ENCODE results near the gene C5orf34.
"Not testable (repeated sequence)": the region's sequence is repeated elsewhere in the genome, so short reads cannot be mapped to it uniquely, and the experiment has no call there.

C5orf34 gene, protein sequence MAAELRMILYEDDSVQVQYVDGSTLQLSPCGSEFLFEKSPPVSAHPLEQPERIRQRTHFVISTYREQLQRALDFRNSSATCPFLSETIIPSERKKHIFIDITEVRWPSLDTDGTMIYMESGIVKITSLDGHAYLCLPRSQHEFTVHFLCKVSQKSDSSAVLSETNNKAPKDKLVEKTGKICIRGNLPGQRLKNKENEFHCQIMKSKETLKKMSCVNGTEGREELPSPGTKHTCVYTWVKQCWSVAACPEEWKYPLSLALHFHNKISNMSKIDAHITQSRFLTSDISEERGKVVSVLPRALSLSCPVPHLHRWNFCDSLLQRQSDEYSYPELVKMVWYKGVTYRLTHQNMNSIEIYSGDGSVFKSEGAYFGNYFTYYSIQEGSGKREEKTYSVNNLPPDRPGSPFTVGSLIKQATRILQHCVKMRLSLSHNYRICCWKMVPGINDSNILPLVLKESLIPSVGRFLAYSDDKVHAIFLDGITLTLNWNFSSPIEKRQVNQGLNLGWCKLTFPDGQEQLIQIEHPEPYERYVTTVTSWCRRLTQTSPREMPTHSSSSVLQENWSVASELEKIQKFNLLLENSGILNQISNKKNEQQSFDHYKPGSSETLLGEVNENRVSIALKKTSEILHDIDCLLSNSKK

DNA sequence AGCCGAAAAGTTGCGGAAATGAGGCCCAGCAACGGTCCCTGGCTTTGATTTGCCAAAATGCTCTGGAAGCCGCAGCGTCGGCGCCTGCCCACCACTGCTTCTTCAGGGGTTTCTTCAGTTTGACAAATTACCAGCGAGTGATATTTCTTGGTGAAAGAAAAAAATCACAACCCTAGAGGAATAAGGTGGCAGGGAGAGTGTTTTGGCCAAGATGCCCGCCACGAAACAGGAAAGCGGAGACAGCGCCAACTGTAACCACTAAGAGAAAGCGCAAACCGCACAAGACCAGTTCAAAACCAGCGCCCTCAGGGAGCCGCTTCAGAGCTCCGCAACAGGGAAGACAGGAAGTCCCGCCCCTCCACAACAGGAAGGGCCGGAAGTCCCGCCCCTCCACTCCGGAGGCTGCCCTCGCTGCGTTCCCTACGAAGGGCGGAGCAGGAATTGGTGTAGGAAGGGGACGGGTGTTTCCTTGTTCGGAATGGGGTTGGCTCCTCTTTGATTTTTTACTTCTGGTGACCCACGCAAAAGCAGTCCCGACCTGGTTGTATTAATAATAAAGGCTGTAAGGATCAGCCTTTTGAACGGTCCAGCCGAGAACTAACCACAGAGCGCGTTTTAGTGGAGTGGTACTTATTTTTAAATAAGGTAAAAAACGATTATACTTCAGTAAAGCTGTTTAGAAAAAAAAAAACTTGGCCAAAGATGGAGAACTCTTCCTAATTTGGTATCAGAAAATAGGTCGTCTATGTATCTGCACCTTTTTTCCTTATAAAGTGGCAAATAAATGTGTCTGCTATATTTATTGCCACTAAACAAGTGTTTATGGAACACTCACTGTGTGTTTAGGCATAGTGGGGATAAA is at the start of gene C5orf34:
Gene C5orf34, minus strand, starts transcription at position 333 of the 862 bp plus-strand sequence. CDS start 5,809 bp downstream, outside the sequence.
- peak; percentile 95 for DNase-seq

DNA sequence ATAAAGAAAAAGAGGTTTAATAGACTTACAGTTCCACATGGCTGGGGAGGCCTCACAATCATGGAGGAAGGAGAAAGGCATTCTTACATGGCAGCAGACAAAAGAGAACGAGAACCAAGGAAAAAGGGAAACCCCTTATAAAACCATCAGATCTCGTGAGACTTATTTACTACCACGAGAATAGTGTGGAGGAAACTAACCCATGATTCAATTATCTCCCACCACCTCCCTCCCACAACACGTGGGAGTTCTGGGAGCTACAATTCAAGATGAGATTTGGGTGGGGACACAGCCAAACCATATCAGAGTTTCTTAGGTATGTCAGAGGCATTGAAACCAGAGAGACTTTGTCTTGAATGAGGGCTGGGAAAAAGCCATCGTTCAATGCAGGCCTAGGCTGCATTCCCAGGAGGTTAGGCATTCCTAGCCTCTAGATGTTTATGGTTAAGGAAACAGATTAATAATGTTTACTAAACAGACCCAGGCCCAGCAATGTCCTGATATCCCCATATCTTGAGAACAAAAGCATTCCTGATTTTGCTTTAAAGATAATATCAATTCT is 49.4 kb upstream of the C5orf34 start:
- no peak for DNase-seq

DNA sequence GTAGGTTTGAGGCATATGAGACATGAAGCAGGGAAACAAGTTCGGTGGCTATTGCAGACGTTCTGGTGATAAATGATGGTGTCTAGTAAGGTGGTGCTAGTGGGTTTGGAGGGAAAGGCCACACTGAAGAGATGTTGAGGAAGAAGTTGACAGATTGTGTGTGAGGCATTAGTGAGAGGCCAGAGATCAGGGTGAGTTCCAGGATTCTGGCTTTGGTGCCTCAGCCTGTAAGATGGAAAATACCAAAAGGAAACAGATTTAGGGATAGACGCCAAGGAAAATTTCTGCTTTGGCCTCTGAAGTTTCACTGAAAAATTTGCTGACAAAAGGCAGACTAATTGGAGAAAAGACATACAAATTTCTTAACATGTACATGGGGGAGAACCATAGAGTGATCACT is 48.4 kb upstream of the C5orf34 start:
- no peak for DNase-seq

DNA sequence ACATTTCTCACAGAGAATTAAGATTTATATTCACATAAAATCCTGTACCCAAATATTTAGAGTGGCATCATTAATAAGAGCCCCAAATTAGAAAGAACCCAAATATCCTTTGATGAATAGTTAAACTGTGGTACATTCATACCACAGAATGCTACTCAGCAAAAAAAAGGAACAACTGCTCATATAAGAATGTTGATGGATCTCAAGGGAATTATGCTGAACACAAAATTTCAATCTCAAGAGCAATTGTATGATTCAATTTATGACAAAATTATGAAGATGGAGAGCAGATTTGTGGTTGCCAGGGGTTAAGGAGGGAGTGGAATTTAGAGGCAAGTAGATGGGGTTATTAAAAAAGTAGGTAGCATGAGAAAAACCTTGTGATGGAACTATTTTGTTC is 46.4 kb upstream of the C5orf34 start:
- DNase-seq: no peak

DNA sequence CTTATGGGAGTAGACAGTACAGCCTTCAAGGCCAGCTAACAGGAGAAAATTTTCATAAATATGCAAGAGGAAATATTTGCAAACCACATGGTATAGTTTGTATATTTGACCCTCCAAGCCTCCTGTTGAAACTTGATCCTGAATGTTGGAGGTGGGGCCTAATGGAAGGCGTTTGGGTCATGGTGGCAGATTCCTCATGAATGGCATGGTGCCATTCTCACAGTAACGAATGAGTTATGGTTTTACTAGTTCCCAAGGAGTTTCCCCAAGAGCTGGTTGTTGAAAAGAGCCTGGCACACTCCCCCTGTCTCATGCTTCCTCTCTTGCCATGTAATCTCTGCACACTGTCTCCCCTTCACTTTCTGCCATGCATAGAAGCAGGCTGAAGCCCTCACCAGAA is 45.2 kb upstream of the C5orf34 start:
- DNase-seq: no peak

DNA sequence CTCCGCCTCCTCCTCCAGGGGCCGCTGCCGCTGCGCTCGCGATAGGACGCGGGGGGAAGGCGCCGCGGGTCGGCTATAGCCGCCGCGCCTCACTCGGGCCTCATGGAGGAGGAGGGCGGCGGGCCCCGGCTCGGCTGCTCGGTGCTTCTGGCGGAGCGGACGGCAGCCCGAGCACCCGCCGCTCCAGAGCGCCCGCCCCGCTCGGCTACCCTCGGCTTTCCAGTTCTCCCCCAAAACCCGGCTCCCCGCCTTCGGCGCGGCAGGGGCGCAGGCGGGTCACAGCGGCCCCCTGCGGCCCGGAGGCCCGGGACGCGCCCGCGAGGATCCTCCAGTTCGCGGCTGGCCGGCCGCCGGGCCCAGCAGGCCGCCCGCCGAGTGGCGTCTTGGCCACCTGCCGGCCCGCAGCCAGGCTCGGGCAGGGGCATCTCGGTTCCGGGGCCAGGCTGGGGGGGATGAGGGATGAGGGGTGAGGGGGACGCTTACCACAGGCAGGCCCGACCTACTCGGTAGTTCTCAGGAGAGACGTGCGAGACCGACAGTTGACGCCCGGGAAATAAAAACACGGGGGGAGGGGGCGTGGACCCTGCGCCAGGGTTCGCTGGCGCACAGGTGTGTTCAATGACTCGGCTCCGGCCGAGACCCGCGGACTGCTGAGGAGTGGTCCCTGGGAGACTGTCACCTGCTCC is 42.1 kb upstream of the C5orf34 start, which contains the start of gene PAIP1:
Gene PAIP1, minus strand, starts transcription at position 221 of the 686 bp plus-strand sequence. CDS start 231 bp downstream, outside the sequence.
- DNase-seq: peak; percentile 80

DNA sequence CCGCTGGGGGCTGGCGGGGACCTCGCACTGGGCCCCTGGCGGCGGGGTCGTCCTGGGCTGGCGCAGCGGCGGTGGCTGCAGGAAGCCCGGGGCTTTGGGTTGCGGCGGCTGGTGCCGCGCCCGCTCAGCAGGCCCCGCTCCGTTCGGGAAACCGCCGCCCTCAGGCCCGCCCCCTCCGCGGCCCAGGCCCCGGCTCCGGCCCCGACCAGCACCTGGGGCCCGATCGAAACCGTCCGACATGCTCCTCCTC is 41.6 kb upstream of the C5orf34 start:
- DNase-seq: not testable (repeated sequence)

DNA sequence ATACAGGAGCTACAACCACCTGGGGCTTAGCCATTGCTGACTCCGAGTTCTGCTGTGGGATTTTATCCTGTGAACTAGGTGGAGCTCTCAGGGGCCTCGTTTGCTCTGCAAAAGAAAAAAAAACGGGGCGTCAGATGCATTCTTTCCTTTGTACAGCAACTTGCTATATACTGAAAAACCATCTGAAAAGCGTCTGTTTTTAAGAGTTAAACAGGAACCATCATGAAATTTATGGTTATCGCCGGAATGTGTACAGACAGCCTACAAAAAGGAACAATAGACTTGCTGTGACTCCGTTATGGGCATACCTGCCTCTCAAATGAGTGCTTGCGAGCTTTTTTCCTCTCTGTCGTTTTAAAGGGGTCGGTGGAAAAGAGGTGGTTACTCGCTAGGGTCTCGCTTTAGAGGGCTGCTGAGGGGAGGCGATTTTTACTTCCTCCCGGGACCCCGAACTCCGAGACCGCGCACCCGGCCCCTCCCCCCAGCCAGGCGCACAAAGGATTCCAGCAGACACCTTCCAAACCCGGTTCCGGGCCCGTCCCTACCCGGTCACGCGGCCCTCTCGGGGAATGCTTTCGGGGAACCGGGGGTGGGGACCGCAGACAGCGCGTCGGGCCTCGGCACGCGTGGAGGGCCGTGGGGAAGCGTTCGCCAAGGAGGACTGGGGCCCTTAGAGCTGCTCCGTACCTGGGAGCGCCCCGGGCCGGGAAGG is 41.1 kb upstream of the C5orf34 start:
- DNase-seq: peak; percentile 52

DNA sequence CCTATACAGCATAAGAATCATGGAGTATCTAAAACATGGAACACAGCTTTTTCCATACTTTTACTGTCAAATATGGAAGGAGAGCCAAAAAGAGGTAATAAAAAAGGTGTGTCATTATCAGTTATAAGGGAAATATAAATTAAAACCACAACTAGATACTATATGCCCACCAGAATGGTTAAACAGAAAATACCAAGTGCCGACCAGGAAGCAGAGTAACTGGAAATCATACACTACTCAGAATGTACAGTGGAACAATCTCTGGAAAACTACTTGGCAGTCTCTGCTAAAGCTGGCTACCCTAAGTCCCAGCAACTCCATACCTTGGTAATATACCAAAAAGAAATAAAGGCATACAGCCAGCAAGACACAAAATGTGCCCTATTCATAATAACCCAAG is 39.5 kb upstream of the C5orf34 start:
- no peak for DNase-seq

DNA sequence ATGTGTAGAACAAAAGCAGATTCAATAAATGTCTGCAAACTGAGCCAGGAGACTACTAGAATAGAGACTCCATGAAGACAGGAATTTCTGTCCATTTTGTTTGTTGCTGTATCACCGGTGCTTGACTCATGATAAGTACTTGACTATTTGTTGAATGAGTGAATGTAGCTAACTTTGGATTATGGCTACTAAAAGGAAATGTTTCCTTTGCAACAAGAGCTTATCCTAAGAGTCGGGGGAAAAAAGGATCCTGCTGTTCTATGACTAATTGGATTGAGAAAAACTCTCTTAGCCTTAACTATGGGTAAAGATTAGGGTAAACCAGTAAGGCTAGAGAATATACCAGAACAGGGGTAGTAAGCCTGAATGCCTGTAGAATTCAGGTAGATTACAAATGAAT is 38.4 kb upstream of the C5orf34 start:
- DNase-seq: no peak

DNA sequence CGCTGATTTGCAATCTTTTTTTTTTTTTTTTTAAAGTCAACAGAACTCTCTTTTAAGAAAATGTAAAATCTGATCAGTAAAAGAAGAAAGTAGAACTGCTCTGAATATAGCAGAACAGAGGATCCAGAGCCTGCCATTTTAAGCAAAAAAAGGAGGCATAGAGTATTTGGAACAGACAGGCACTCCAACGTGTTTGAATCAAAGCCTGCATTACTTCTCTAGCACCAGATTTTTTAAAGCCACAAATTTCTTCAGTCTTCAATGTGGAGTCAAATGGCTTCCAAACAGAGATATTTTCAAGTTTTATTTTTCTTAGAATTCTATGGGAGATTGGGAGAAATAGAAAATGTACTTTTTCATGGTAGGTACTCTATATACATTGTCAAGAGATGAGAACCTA is 36.8 kb upstream of the C5orf34 start:
- no peak for DNase-seq

DNA sequence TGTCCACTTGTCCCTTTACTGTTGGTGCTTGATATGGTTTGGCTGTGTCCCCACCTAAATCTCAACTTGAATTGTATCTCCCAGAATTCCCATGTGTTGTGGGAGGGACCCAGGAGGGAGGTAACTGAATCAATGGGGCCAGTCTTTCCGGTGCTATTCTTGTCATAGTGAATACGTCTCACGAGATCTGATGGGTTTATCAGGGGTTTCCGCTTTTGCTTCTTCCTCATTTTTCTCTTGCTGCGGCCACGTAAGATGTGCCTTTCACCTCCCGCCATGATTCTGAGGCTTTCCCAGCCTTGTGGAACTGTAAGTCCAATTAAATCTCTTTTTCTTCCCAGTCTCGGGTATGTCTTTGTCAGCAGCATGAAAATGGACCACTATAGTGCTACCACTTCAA is 34.3 kb upstream of the C5orf34 start:
- not testable (repeated sequence) for DNase-seq

DNA sequence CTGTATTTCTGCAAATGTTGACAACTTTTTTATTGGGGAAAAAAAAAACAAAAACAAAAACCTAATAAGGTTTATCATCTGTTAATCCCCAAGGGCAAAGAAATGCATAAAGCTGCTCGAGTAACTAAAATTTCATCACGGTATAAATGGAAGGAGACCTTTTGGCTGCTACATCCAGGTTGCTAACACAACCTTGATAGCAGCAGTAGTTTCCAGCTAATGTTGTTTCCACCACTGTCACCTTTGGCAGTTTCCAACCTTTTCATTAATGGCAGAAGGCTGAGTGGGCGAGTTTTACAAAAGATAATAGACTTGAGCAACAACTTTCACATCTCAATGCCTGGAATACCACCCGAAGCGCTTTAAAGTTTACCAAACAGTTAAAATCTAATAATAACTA is 33.4 kb upstream of the C5orf34 start:
- no peak for DNase-seq

DNA sequence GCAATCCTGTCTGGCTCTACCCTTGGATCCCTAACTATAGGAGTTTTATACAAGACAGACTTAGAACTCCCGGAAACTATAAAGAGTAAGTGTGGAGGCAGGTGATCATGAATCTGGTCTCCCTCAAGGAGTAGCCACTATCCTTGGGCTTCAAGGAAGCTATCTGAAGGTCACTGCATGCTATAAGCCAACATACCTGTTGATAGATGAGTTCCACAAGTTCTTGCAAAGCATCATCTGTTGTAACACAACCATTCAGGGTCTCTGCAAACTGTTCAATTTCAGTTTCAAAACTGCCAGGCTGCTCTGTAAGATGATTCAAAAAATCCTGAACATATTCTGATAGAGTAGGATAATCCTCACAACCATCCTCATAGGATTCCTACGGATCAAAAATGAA is 32.6 kb upstream of the C5orf34 start:
- no peak for DNase-seq

DNA sequence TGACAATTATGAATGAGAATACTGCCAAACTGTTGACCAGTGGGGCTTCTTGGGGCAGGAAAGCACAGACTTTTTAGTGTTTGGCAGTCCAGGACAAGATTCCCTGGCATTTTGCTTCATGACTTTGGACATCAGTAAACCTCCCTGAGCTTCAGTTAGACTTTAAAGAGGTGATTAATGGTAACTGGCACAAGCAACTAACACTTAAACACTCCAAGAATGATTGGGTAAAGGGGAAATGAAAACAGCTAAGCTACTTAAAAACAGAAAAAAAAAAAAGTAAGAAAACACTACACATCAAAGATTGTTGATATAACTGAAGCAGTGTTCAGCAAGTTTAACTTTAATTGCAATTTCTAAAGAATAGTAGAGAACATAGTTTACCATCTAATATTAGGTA is 28.5 kb upstream of the C5orf34 start:
- no peak for DNase-seq

DNA sequence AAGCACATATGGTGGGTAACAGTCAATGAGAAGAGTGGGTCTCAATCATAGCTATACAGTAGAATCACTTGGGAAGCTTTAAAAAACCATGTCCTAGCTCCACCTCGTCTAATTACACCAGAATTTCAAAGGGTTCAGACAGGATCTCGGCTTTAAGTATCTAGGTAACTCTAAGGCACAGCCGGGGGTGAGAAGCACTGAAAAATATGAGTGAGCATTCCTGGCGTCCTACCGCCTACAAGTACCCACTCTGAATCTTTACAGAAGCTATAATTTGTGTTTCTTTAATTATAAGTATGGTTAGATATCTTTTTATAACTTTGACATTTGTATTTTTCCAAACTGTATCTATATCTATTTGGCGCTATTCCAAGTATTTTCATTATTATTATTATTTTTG is 25.8 kb upstream of the C5orf34 start:
- DNase-seq: no peak

DNA sequence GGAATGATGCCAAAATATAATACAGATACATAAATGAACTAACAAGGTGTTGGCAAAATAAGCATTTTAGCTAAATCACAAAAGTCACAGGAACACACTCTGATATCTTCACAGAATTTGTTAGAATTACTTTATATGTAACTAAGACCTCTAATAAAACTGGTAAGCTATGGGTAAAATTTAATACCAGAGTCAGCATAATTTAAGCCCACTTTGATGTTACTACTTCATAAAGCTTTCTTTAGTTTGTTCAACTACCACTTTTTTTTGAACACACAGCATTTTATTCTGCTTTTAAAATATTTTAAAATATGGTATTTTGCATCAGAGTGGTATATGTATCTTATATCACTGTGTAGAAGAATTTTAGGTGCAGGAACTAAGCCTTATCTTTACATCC is 22.0 kb upstream of the C5orf34 start:
- no peak for DNase-seq

DNA sequence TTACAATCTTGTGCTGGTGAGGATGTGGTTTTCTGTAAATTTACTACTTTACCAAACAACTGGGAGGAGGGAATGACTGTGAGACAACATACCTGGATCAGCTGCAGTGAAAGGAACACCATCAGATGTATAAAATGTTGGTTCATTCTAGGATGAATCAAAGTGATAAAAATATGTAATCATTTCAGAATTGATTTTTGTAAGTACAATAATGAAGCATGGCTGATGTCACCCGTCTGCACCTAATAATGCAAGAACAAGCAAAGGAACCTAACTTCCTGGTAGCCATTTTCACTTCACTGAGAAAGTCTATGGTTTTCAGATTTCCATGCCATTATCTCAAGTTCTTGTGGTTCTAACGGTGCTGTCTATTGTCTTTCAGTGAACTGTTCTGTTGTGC is 18.7 kb upstream of the C5orf34 start:
- DNase-seq: no peak

DNA sequence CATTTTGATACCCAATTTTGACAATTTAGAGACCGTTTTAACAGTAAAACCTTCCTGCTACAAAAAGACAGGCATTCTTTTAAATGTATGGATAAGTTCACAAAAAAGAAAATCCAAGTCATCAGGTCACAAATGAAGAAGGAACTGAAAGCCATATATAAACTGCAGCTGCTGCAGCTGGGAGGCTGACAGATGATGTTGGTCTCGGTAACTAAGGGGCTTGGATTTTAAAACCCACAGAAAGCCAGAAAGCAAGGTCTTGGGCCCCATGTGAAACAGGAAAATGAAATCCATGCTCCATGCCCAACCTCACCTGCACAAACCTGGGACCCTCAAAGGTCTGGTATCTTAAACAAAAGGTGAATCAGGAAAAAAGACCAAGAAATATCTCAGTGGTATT is 15.7 kb upstream of the C5orf34 start:
- DNase-seq: no peak

DNA sequence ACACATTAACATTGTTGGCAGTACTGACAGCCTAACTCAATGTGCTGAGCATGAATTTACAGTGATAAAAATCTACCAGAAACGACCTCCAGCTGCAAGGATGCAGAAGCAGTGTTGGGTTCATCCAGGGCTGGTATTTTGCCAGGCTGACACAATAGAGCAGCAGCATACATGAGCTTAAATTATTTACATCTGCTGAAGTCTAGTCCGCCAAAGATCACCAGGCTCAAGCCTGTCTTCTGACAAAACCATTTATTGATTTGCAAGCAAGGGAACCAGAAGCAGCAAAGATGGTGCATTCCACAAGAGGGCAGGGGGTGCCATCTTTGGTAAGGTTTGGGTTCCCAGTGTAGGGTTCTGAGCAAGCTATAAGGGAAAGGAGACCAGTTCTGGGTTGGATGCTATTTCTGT is 8.7 kb upstream of the C5orf34 start:
- no peak for DNase-seq

DNA sequence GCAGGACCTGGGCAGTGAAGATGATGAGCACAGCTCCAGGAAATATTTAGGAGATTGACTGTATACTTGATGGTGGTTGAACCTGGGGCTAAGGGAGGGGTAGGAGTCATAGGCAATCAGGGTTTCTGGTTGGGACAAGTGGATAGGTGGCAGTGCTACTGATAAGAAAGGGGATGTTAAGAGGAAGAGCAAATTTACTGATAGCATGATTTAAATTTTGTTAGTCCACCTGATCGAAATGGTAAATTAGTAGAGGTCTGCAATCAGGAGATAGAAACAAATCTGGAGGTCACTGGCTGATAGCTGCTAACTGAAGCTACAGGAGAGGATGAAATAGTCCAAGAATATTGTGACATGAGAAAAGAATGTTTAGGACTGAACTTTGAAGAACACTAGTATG is 5.7 kb upstream of the C5orf34 start:
- no peak for DNase-seq

DNA sequence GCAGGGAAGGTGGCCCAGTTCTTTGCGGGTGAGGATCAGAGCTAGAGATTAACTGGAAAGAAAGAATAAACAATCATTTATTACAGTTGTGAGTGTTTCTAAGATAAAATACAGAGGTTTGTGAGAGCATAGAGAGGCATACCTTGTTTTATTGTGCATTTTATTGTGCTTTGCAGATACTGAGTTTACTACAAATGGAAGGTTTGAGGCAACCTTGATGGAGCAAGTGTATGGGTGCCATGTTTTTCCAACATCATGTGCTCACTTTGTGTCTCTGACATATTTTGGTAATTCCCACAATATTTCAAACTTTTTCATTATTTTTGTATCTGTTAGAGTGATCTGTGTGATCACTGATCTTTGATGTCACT is 715 bp upstream of the C5orf34 start:
- DNase-seq: no peak

Data from stimulated activated CD4-positive, alpha-beta T cell treated with anti-CD3 and anti-CD28 coated beads, Interleukin-4, amount 100 ng/mL, for 1 hour (primary cell).